HCT116 (cell line): ENCODE results near the gene ABCC11. TPM values are rescaled to one million over a fixed set of nuclear protein-coding genes. Genes with fewer than 3 reads are reported as not detected.

Source experiments
- ATAC-seq: fragments of 200-7000 bp; cut with Tn5 transposase; 2 replicates; pipeline ENCODE4 v1.9.1; 2020; ENCODE audit warnings: mild to moderate bottlenecking, moderate library complexity
- BruUV-seq: library from RNA; stranded (reverse); fragments of 400-500 nt; replicated peaks from 2 replicates; lab custom pipeline; 2021; lab: Mats Ljungman, UMichigan
- CTCF ChIA-PET: fragments of 300-600 bp; sonication (Branson Sonifier 250); formaldehyde crosslinking; loops from one replicate; lab custom pipeline; 2021; ENCODE audit warnings: antibody characterized with exemption; lab: Charles Lee
- POLR2A ChIA-PET: fragments of 300-600, 350-600 bp; sonication (Branson Sonifier 250); formaldehyde crosslinking; loops from one replicate; lab custom pipeline; 2021; ENCODE audit warnings: antibody characterized with exemption; lab: Charles Lee
- RAD21 ChIA-PET, 2 experiments: fragments of 300-600 bp; sonication (Branson Sonifier 250); formaldehyde crosslinking; loops; one replicate each; lab custom pipeline; 2023; ENCODE audit warnings: low total read pairs in 2 of 2; ENCODE audit not compliant: uncharacterized antibody in 2 of 2, unreplicated experiment in 2 of 2, low non-redundant PET in 1 of 2; lab: Charles Lee
- DNase-seq: peaks from one replicate; pipeline ENCODE4 v3.0.0-alpha.2; 2010; ENCODE audit warnings: low read depth, low spot score
- H2AFZ ChIP-seq: fragments of 200-600 bp; shearing (Covaris generic), sonication (generic); 2 replicates; pipeline ENCODE4 v1.6.1; 2017; ENCODE audit warnings: low read depth, mixed run types, mixed read lengths, antibody characterized with exemption, low read length; ENCODE audit not compliant: poor library complexity, severe bottlenecking
- H3K27ac ChIP-seq: 2 replicates; pipeline ENCODE4 v1.5.1; 2012; ENCODE audit warnings: low read depth, low read length
- H3K27me3 ChIP-seq: fragments of 200-600 bp; sonication (generic); 2 replicates; pipeline ENCODE4 v1.6.1; 2016; ENCODE audit warnings: mixed run types, low read length, mixed read lengths; ENCODE audit not compliant: insufficient read depth
- H3K36me3 ChIP-seq, 2 experiments: fragments of 200-500 bp in 1 of 2; fragments of 200-600 bp in 1 of 2; sonication (Bioruptor generic) in 1 of 2; sonication (generic) in 1 of 2; 2 replicates each; pipeline versions ENCODE4 v1.5.1 to v1.6.1; 2014 to 2016; ENCODE audit warnings: low read length in 2 of 2, inconsistent platforms in 1 of 2, mixed read lengths in 1 of 2, mixed run types in 1 of 2; ENCODE audit not compliant: insufficient read depth in 2 of 2, control insufficient read depth in 1 of 2
- H3K4me1 ChIP-seq, 2 experiments: fragments of 200-600 bp in 1 of 2; sonication (generic) in 1 of 2; 2 replicates each; pipeline versions ENCODE4 v1.5.1 to v1.6.1; 2012 to 2017; ENCODE audit warnings: low read length in 2 of 2, inconsistent platforms in 1 of 2, mild to moderate bottlenecking in 1 of 2, mixed read lengths in 1 of 2, mixed run types in 1 of 2, moderate library complexity in 1 of 2; ENCODE audit not compliant: insufficient read depth in 2 of 2, control insufficient read depth in 1 of 2
- H3K4me2 ChIP-seq: fragments of 200-600 bp; sonication (generic); 2 replicates; pipeline ENCODE4 v1.6.1; 2017; ENCODE audit warnings: mixed run types, low read length, mixed read lengths
- H3K4me3 ChIP-seq, 2 experiments: fragments of 200-600 bp in 1 of 2; sonication (generic) in 1 of 2; replicated peaks in 1 of 2; 2 replicates each; pipeline ENCODE4 v1.5.1; 2011 to 2016; ENCODE audit warnings: low read length in 2 of 2, control low read depth in 1 of 2, low read depth in 1 of 2, mild to moderate bottlenecking in 1 of 2, mixed read lengths in 1 of 2, mixed run types in 1 of 2
- H3K79me2 ChIP-seq: fragments of 200-600 bp; sonication (generic); 2 replicates; pipeline ENCODE4 v1.6.1; 2017; ENCODE audit warnings: mild to moderate bottlenecking, mixed run types, low read length, moderate library complexity, mixed read lengths; ENCODE audit not compliant: insufficient read depth
- H3K9ac ChIP-seq: fragments of 200-600 bp; sonication (generic); 2 replicates; pipeline ENCODE4 v1.6.1; 2016; ENCODE audit warnings: low read length, mixed read lengths
- H3K9me2 ChIP-seq: fragments of 200-600 bp; sonication (generic), shearing (Covaris generic); 2 replicates; pipeline ENCODE4 v1.6.1; 2017; ENCODE audit warnings: mixed run types, mild to moderate bottlenecking, moderate library complexity; ENCODE audit not compliant: insufficient read depth
- H3K9me3 ChIP-seq, 2 experiments: fragments of 200-500 bp in 1 of 2; fragments of 200-600 bp in 1 of 2; sonication (Bioruptor generic) in 1 of 2; sonication (generic) in 1 of 2; 2 replicates each; pipeline ENCODE4 v1.6.1; 2014 to 2017; ENCODE audit warnings: low read length in 2 of 2, mixed read lengths in 2 of 2, inconsistent platforms in 1 of 2, low read depth in 1 of 2, mild to moderate bottlenecking in 1 of 2, mixed run types in 1 of 2, moderate library complexity in 1 of 2; ENCODE audit not compliant: control insufficient read depth in 1 of 2, insufficient read depth in 1 of 2
- H4K20me1 ChIP-seq: fragments of 200-600 bp; sonication (generic), shearing (Covaris generic); 2 replicates; pipeline ENCODE4 v1.6.1; 2017; ENCODE audit warnings: mixed run types, mild to moderate bottlenecking, moderate library complexity; ENCODE audit not compliant: insufficient read depth
- ATF3 ChIP-seq: IDR thresholded peaks from 2 replicates; pipeline ENCODE4 v1.6.1; 2012
- CBX3 ChIP-seq: IDR thresholded peaks from 2 replicates; pipeline ENCODE4 v1.6.1; 2012; ENCODE audit warnings: low read depth
- CEBPB ChIP-seq: IDR thresholded peaks from 2 replicates; pipeline ENCODE4 v1.6.1; 2012; ENCODE audit warnings: low read depth
- CTCF ChIP-seq, 3 experiments: fragments of 200-600 bp in 1 of 3; sonication (generic) in 1 of 3; IDR thresholded peaks in 2 of 3; conservative IDR thresholded peaks in 1 of 3; 2 replicates each; pipeline ENCODE4 v1.5.1; 2012 to 2017; ENCODE audit warnings: low read depth in 2 of 3, low read length in 2 of 3, antibody characterized with exemption in 1 of 3, borderline replicate concordance in 1 of 3, control low read depth in 1 of 3, mild to moderate bottlenecking in 1 of 3, mixed read lengths in 1 of 3, mixed run types in 1 of 3, moderate library complexity in 1 of 3; ENCODE audit not compliant: insufficient read depth in 1 of 3
- EGR1 ChIP-seq: IDR thresholded peaks from 2 replicates; pipeline ENCODE4 v1.6.1; 2012; ENCODE audit warnings: low read depth
- ELF1 ChIP-seq: IDR thresholded peaks from 2 replicates; pipeline ENCODE4 v1.6.1; 2012; ENCODE audit warnings: low read depth, borderline replicate concordance
- EZH2 ChIP-seq: fragments of 200-600 bp; sonication (generic); IDR thresholded peaks from 2 replicates; pipeline ENCODE4 v1.6.1; 2017; ENCODE audit warnings: antibody characterized with exemption, mixed run types
- EZH2phosphoT487 ChIP-seq: fragments of 200-600 bp; IDR thresholded peaks from 2 replicates; pipeline ENCODE4 v1.6.1; 2018; ENCODE audit warnings: antibody characterized with exemption, borderline replicate concordance
- FOSL1 ChIP-seq: IDR thresholded peaks from 2 replicates; pipeline ENCODE4 v1.6.1; 2012; ENCODE audit warnings: low read depth
- JUND ChIP-seq: IDR thresholded peaks from 2 replicates; pipeline ENCODE4 v1.6.1; 2012
- POLR2A ChIP-seq: IDR thresholded peaks from 2 replicates; pipeline ENCODE4 v1.7.0; 2011; ENCODE audit warnings: borderline replicate concordance; ENCODE audit not compliant: insufficient read depth, insufficient read length; ENCODE audit errors: extremely low read depth
- REST ChIP-seq: IDR thresholded peaks from 2 replicates; pipeline ENCODE4 v1.6.1; 2012; ENCODE audit warnings: low read depth
- SP1 ChIP-seq: IDR thresholded peaks from 2 replicates; pipeline ENCODE4 v1.6.1; 2012; ENCODE audit warnings: low read depth
- SRF ChIP-seq: IDR thresholded peaks from 2 replicates; pipeline ENCODE4 v1.6.1; 2012; ENCODE audit warnings: low read depth
- TCF7L2 ChIP-seq: IDR thresholded peaks from 2 replicates; pipeline ENCODE4 v1.7.0; 2011; ENCODE audit warnings: borderline replicate concordance, inconsistent platforms; ENCODE audit not compliant: insufficient read depth, insufficient read length; ENCODE audit errors: extremely low read depth
- YY1 ChIP-seq: IDR thresholded peaks from 2 replicates; pipeline ENCODE4 v1.6.1; 2011; ENCODE audit warnings: low read length, low read depth, moderate library complexity, mild to moderate bottlenecking; ENCODE audit not compliant: insufficient replicate concordance; ENCODE audit errors: extremely low read depth
- ZFX ChIP-seq: fragments of 450-650 bp; IDR thresholded peaks from 2 replicates; pipeline ENCODE4 v1.6.1; 2017
- ZNF274 ChIP-seq: fragments of 200-500 bp; sonication (Bioruptor generic); IDR thresholded peaks from 2 replicates; pipeline ENCODE4 v1.6.1; 2014; ENCODE audit warnings: mild to moderate bottlenecking, low read depth, low read length, inconsistent platforms
- intact Hi-C: fragments of 100-400 bp; cut with micrococcal nuclease; formaldehyde crosslinking; loops from 2 replicates; pipeline ENCODE4 v1.10.0; 2022
- total RNA-seq: library from RNA; stranded (reverse); gene quantifications from one replicate; pipeline ENCODE4 v1.2.1, GENCODE V29; 2021; ENCODE audit not compliant: unreplicated experiment

ABCC11 gene
- total RNA-seq, 1 experiment from 2014 or later, result 0.54 TPM

DNA sequence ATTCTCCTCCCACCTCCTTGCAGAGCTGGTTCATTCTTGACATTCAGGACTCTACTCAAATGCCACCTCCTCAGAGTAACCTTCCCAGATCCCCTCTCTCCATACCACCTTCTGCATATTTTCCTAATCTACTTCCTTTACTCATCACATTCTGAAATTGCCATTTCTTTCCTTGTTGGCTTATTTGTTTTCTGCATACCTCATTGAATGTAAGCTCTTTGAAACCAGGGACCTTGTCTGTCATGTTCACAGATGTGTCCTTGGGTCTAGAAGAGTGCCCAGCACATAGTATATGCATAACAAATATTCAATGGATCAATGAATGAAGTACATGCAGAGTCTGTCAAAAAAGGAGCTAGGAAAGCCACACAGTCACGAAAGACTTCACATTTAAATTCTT is 11.1 kb downstream of the ABCC11 start:
- CTCF ChIA-PET, result no interaction called here
- Histone ChIP-seq H3K36me3 (no peaks in the 10 kb centered on the region), H3K27ac (no peak overlapping the region), H3K4me2 (no peak overlapping the region), H3K9ac (no peak overlapping the region), H3K4me3 (no peak overlapping the region), H3K9me2 (no peaks in the 10 kb centered on the region), H3K9me3 (no peaks in the 10 kb centered on the region), H3K27me3 (no peaks in the 10 kb centered on the region), H3K4me1 (no peaks in the 10 kb centered on the region), H3K79me2 (no peaks in the 10 kb centered on the region), H4K20me1 (no peaks in the 10 kb centered on the region), H2AFZ (no peak overlapping the region)
- RAD21 ChIA-PET, result no interaction called here
- no TSS peak for BruUV-seq
- TF ChIP-seq EZH2phosphoT487 (no peak), REST (no peak), FOSL1 (no peak), ZFX (no peak), TCF7L2 (no peak), SRF (no peak), EZH2 (no peak), CEBPB (no peak), EGR1 (no peak), JUND (no peak), SP1 (no peak), CBX3 (no peak), YY1 (no peak), ELF1 (no peak), ZNF274 (no peak), ATF3 (no peak), POLR2A (no peak), CTCF (IDR thresholded peaks at IDR 0.05 in 2 of 3, conservative IDR thresholded peaks at IDR 0.05 in 1 of 3; ENCODE audit: borderline replicate concordance in 1 of 3, insufficient read depth in 1 of 3, low read depth in 2 of 3, low read length in 2 of 3) (no peak)
- POLR2A ChIA-PET, result no interaction called here
- intact Hi-C loops, result no loop called here
- DNase-seq (no peak), ATAC-seq (no peak)
